Thyroid gland (tissue), 4 donors: ENCODE measurements around the gene RHOBTB1.

ENCODE experiments used
- CTCF ChIP-seq, 6 experiments: fragments of 200-600 bp in 3 of 6; fragments of 450-650 bp in 3 of 6; sonication (generic) in 3 of 6; IDR thresholded peaks; one replicate each; pipeline ENCODE4 v1.5.1; 2016 to 2019; ENCODE audit warnings: antibody characterized with exemption in 6 of 6, mild to moderate bottlenecking in 2 of 6, inconsistent platforms in 1 of 6, moderate library complexity in 1 of 6
- POLR2A ChIP-seq, 2 donors: fragments of 450-650 bp; IDR thresholded peaks; one replicate each; pipeline ENCODE4 v1.6.1; 2017; ENCODE audit warnings: antibody characterized with exemption in 2 of 2, mild to moderate bottlenecking in 2 of 2, moderate library complexity in 1 of 2

DNA sequence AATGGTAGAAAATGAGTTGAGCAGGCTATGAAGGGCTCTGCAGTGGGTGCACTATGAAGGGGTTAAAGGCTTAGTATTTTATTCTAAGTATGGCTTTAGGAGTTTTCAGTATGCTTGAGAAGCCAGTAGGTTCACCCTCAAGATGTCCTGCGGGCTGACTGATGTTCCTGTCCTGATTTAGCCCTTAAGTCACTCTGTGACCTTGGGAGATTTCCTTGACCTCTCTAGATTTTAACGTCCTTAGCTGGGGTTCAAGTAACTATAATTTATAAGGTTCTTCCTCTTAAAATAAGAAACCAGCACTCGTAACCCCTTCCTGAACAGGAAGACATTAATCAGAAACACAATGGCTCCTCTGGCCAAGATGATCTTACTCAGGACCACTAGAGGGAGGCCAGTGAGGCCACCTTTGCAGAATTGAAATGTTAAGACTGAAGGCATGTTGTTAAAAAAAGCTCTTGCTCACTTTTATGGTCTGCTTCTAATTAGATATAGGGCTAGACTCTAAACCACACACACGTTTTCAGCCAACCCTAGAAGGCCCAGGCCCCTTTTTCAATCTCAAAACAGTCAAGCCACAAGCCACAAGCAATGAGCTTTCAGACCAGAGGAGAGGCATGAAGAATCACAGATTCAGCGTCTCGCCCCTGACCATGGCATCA, 123.8 kb downstream of the RHOBTB1 start:
- no peak for TF ChIP-seq CTCF (IDR thresholded peaks at IDR 0.05)
- no peak for TF ChIP-seq POLR2A (IDR thresholded peaks at IDR 0.05)
